NCI-H526 (cell line): ENCODE measurements around the gene ZSWIM4.
"Not testable (repeated sequence)": the region's sequence is repeated elsewhere in the genome, so short reads cannot be mapped to it uniquely, and the experiment has no call there.

Source experiments
- DNase-seq, 2 experiments: peaks; one replicate each; lab custom pipeline; 2025; lab: John Stamatoyannopoulos, UW

Gene ZSWIM4

GRCh38 chr19:13849991-13850909, 55.0 kb downstream of the ZSWIM4 start:
- peak in 1 of 2 experiments; percentile 34 for DNase-seq

GRCh38 chr19:13850910-13851733, 55.9 kb downstream of the ZSWIM4 start:
- DNase-seq, result no peak

GRCh38 chr19:13851734-13852114, 56.5 kb downstream of the ZSWIM4 start:
- DNase-seq, result not testable (repeated sequence)

GRCh38 chr19:13852171-13852707, 57.0 kb downstream of the ZSWIM4 start:
- DNase-seq, result not testable (repeated sequence)

GRCh38 chr19:13856497-13856896, 61.3 kb downstream of the ZSWIM4 start:
- no peak for DNase-seq

GRCh38 chr19:13859361-13859880, 64.2 kb downstream of the ZSWIM4 start:
- DNase-seq, result no peak

- DNase-seq, result no peak
These were observed 65.6 kb downstream of the ZSWIM4 start for GRCh38 chr19:13860679-13861391.

GRCh38 chr19:13861392-13861713, 66.1 kb downstream of the ZSWIM4 start:
- no peak for DNase-seq

- peak in 1 of 2 experiments; percentile 65 for DNase-seq
These were observed 66.7 kb downstream of the ZSWIM4 start for GRCh38 chr19:13861714-13862531.

- DNase-seq, result no peak
These were observed 68.9 kb downstream of the ZSWIM4 start for GRCh38 chr19:13864046-13864666.

- DNase-seq, result no peak
These were observed 69.7 kb downstream of the ZSWIM4 start for GRCh38 chr19:13864667-13865570.

- no peak for DNase-seq
These were observed 70.6 kb downstream of the ZSWIM4 start for GRCh38 chr19:13865571-13866462.

GRCh38 chr19:13866463-13867046, 71.3 kb downstream of the ZSWIM4 start:
- no peak for DNase-seq

GRCh38 chr19:13868663-13869062, 73.4 kb downstream of the ZSWIM4 start:
- DNase-seq, result no peak

- DNase-seq, result no peak
These were observed 74.0 kb downstream of the ZSWIM4 start for GRCh38 chr19:13869281-13869680.

- no peak for DNase-seq
These were observed 75.6 kb downstream of the ZSWIM4 start for GRCh38 chr19:13870873-13871272.

- DNase-seq, result no peak
These were observed 77.1 kb downstream of the ZSWIM4 start for GRCh38 chr19:13872339-13872694.
